Aorta (tissue), 5 donors: ENCODE results near the gene TMEM145. TPM values are rescaled to one million over a fixed set of nuclear protein-coding genes. Genes with fewer than 3 reads are reported as not detected.

ENCODE experiments used
- ATAC-seq: fragments of 200-7000 bp; cut with Tn5 transposase; one replicate; pipeline ENCODE4 v1.9.1; 2022; ENCODE audit warnings: moderate library complexity; ENCODE audit not compliant: low FRiP score
- DNase-seq, 2 donors: peaks; one replicate each; pipeline ENCODE4 v3.0.0-alpha.2; 2020
- H3K27ac ChIP-seq, 2 donors: one replicate each; pipeline ENCODE4 v1.5.1; 2013; ENCODE audit warnings: low read length in 2 of 2, mild to moderate bottlenecking in 2 of 2, moderate library complexity in 2 of 2, control low read depth in 1 of 2, inconsistent platforms in 1 of 2, low read depth in 1 of 2
- H3K27me3 ChIP-seq, 2 donors: one replicate each; pipeline ENCODE4 v1.6.1; 2013; ENCODE audit warnings: control low read depth in 1 of 2, low read length in 1 of 2, mild to moderate bottlenecking in 1 of 2, moderate library complexity in 1 of 2; ENCODE audit not compliant: insufficient read depth in 2 of 2, control insufficient read depth in 1 of 2
- H3K36me3 ChIP-seq, 2 donors: one replicate each; pipeline ENCODE4 v1.6.1; 2013; ENCODE audit warnings: control low read depth in 1 of 2, low read length in 1 of 2, mild to moderate bottlenecking in 1 of 2; ENCODE audit not compliant: insufficient read depth in 2 of 2, control insufficient read depth in 1 of 2
- H3K4me1 ChIP-seq, 2 donors: one replicate each; pipeline ENCODE4 v1.6.1; 2013; ENCODE audit warnings: low read length in 2 of 2, control low read depth in 1 of 2, mild to moderate bottlenecking in 1 of 2, moderate library complexity in 1 of 2; ENCODE audit not compliant: insufficient read depth in 2 of 2, control insufficient read depth in 1 of 2
- H3K4me3 ChIP-seq, 2 donors: one replicate each; pipeline ENCODE4 v1.5.1; 2013; ENCODE audit warnings: low read length in 2 of 2, control low read depth in 1 of 2, mild to moderate bottlenecking in 1 of 2
- H3K9me3 ChIP-seq: one replicate; pipeline ENCODE4 v1.6.1; 2013; ENCODE audit warnings: mild to moderate bottlenecking, low read length; ENCODE audit not compliant: control insufficient read depth
- WGBS, 2 donors: extraction: QIAGEN DNeasy Blood & Tissue Kit; methylation state at CpG; one replicate each; pipeline ENCODE4 v1.1.7; 2013; 5-methylcytosine and 5-hydroxymethylcytosine counted together
- intact Hi-C, 2 donors: fragments of 100-400 bp; cut with DNase I; formaldehyde crosslinking; loops; one replicate each; pipeline versions ENCODE4 v1.14.2 to v1.15.0; 2022
- polyA plus RNA-seq, 2 donors: library from polyadenylated mRNA; stranded (reverse); fragments of 200-250 nt; gene quantifications; one replicate each; pipeline ENCODE4 v1.2.3, GENCODE V29; 2013
- total RNA-seq, 2 donors: library from RNA; stranded (reverse); fragmentation: NEBNext Ultra II Directional; extraction: Animal tissue kit (Norgen Biotek cat#: 25700); gene quantifications; one replicate each; pipeline ENCODE4 v1.2.1, GENCODE V29; 2021
- donor health status: healthy with polysubstance abuse.
- donor health status: Bipolar disorder and iron deficiency.
- donor health status: DM: no; HTN: no; CAD: no.
- donor health status: DM: no; HTN: no; CAD: no.
- donor health status: DM: yes; HTN: yes; CAD: no.

TMEM145 gene
- total and polyA plus RNA-seq, 4 donors: not detected

DNA sequence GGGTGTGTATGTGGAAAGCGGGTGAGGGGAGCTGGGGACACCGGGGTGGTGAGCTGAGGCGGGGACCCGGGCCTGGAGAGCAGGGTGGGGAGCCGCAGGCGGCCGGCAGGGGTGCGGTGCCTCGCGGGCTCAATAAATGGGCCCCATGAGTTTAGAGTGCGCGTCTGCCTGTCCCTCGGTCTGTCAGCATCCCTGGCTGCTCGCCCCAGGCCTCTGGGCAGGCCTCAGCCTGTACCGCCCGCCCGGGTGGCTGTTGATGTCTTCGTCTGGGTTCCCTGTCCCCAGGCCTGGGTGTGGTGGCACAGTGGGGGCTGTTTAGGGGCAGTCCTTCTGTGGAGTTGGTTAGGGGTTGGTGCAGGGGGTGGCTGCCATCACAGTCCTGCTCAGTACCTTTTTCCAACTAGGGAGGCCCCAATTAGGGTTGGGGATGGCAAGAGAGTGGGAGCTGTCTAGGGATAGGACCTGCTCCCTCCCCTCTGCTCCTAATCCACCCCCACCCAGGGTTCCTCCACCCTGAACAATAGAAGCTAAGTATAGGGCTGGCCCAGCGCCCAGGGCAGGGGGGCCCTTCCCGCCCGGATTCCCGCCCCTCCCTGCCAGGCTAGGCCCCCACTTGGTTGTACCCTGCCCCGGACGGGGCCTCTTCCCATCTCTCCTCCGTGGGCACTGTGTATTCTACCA lies 31.8 kb upstream of the TMEM145 start:
- Histone ChIP-seq H3K36me3 (no peaks in the 10 kb centered on the region), H3K27me3 (no peaks in the 10 kb centered on the region), H3K27ac (peak overlapping the region; percentile 49 to 76), H3K4me1 (peaks cover 0 to 3% of the 10 kb centered on the region in 2 donors), H3K4me3 (no peak overlapping the region), H3K9me3 (no peaks in the 10 kb centered on the region)
- 2% methylated on average over 20 to 25 of the region's 25 CpGs for WGBS, 2 donors
- intact Hi-C loops: no loop called here
- DNase-seq (peak; percentile 82 to 90), ATAC-seq (peak; percentile 30)

DNA sequence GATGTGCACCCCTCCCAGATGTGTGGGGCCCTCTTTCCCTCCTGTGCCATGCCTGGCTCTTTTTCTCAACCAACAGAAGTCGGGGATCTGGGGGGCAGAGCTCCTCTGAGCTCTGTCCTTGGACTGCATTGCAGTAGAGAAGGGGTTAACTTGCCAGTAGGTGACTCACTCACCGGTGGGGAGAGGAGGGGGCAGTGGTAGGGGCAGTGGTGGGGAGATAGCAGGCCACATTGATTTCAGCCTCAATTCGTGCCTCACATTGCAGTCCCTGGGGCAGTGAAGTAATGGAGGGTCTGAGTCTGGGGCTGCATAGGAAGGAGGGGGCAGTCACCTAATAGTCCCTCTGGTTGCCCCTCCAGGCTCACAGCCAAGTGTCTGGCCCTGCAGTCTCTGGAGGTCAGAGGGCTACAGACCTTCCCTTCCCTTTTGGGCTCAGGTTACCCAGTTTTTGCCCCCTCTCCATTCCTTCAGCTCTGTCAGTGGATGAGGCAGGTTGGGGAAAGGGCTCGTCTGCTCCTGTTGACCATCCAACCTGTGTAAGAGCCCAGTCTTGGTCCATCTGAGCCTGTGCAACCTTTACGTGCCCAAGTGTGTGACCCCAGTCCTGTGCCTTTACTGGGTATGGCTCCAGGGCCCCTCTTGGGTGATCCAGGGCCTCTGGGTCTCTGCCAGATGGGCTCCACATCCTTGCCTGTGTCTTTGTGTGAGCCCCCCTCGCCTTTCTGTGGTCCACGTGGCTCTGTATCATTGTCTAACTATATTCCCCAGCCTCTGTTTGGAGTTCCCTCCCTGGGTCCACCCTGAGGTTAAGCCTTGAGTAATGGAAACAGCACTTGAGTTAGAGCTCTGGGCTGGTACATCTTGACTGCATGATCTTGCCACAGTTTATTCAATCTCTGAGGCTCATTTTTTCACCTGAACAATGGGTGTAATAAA lies 31.0 kb upstream of the TMEM145 start:
- no peak for ATAC-seq
- H3K36me3 ChIP-seq: no peaks in the 10 kb centered on the region
- intact Hi-C loops: loop anchor here in 1 of 2 donors (2.0 kb wide), 1 partner anchor 27 kb away; the partner anchor contains the start of gene ERF
- H3K4me3 ChIP-seq: no peak overlapping the region
- DNase-seq: no peak
- no peaks in the 10 kb centered on the region for H3K9me3 ChIP-seq
- no peaks in the 10 kb centered on the region for H3K27me3 ChIP-seq
- H3K27ac ChIP-seq: peak overlapping the region; percentile 14 to 76
- 21% methylated on average over 7 of the region's 7 CpGs for WGBS, 2 donors
- peaks cover 0 to 3% of the 10 kb centered on the region in 2 donors for H3K4me1 ChIP-seq

DNA sequence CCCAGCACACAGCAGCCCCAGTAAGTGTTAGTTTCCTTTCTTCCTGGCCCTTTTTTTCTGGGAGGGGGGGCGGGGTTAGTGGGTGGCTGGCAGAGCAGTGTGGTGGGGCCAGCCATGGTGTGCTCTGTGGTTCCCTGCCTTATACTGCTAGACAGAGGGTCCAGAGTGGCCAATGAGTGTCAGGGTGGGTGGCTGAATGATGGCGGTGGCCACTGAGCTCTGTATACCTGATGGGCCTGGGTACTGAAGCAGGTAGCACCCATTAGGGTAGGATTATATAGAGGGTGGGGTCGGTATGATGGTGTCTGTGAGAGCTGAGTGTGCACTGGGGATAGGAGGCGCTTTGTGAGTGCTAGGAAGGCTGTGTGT lies 30.3 kb upstream of the TMEM145 start:
- intact Hi-C loops: loop anchor here in 1 of 2 donors (2.0 kb wide), 1 partner anchor 28 kb away; the partner anchor contains the start of gene ERF
- Histone ChIP-seq H3K9me3 (no peaks in the 10 kb centered on the region), H3K4me3 (no peak overlapping the region), H3K27ac (peak overlapping the region in 1 of 2 donors; percentile 68), H3K4me1 (peaks cover 0 to 3% of the 10 kb centered on the region in 2 donors), H3K36me3 (peaks cover 0 to 2% of the 10 kb centered on the region in 2 donors), H3K27me3 (no peaks in the 10 kb centered on the region)
- 35 to 43% methylated on average over 4 of the region's 4 CpGs for WGBS, 2 donors
- no peak for ATAC-seq
- DNase-seq: no peak

DNA sequence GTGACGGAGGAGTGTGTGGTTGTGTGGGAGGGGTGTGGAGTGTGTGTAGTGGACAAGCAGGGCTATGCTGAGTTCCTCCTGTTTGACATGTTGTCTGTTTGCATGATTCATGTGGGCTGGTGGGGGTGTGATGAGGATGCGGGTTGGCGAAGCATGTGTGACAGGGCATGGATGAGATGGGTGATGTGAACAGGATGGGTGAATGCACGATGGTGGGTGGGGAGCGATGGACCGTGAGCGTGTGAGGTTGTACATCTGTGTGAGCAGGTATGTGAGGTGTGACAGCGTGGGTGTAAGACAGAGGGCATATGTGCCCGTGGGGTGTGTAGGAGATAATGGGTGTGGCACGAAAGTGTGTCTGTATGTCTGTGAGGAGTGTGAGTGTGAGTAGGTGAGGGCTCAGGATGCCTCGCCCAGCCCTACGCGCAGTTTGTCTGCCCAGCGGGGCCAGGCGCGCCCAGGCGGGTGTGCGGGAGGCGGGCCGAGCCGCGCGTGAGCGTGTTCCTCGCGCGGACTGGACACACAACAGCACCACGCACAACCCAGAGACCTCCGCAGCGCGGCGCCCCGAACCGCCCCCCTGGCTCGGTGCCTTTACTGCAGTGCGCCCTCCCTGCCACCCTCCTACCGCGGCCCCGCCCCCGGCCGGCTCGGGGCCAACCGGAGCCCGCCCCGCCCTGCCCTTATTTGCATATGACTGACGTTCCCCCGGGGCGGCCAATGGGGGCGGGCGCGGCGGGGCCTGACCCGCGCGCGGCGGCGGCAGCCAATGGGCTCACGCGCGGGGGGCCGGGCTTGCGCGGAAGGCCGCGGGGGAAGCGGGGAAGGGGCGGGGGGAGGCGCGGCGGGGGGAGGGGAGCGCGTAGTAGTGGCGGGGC lies 29.7 kb upstream of the TMEM145 start:
- Histone ChIP-seq H3K4me1 (peaks cover 0 to 3% of the 10 kb centered on the region in 2 donors), H3K27me3 (no peaks in the 10 kb centered on the region), H3K4me3 (peak overlapping the region; percentile 34 to 72), H3K36me3 (peaks cover 0 to 3% of the 10 kb centered on the region in 2 donors), H3K9me3 (no peaks in the 10 kb centered on the region), H3K27ac (peak overlapping the region; percentile 28 to 68)
- ATAC-seq: peak; percentile 74
- intact Hi-C loops: loop anchor here in 1 of 2 donors (2.0 kb wide), 1 partner anchor 29 kb away; the partner anchor contains the start of gene ERF
- WGBS, 2 donors: 2 to 3% methylated on average over 35 to 73 of the region's 74 CpGs
- DNase-seq: peak; percentile 97 to 98

DNA sequence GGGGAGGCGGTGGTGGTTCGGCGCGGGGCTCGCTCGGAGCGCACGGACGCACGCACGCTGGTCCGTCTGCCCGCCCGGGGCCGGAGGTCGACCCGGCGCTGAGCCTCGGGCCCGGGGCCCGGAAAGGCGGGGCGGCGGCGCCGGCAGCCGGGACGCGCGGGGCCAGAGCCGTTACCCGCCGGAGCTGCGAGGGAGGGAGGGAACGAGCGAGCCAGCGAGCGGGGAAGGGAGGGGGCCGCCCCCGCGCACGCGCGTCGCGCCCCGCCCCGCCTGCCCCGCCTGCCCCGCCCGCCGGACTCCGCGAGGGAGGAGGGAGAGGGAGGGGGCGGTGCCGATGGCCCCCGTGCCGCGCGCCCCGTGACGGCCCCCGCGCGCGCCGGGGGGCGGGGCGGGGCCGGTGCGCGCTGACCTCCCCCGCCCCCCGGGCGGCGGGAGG lies 29.0 kb upstream of the TMEM145 start:
- peak overlapping the region; percentile 24 to 72 for H3K4me3 ChIP-seq
- H3K27me3 ChIP-seq: no peaks in the 10 kb centered on the region
- WGBS, 2 donors: 1% methylated on average over 26 to 76 of the region's 76 CpGs
- DNase-seq (peak; percentile 90 to 92), ATAC-seq (no peak)
- H3K4me1 ChIP-seq: peaks cover 0 to 3% of the 10 kb centered on the region in 2 donors
- H3K9me3 ChIP-seq: no peaks in the 10 kb centered on the region
- intact Hi-C loops: no loop called here
- H3K27ac ChIP-seq: peak overlapping the region; percentile 28 to 46
- H3K36me3 ChIP-seq: peaks cover 0 to 3% of the 10 kb centered on the region in 2 donors

DNA sequence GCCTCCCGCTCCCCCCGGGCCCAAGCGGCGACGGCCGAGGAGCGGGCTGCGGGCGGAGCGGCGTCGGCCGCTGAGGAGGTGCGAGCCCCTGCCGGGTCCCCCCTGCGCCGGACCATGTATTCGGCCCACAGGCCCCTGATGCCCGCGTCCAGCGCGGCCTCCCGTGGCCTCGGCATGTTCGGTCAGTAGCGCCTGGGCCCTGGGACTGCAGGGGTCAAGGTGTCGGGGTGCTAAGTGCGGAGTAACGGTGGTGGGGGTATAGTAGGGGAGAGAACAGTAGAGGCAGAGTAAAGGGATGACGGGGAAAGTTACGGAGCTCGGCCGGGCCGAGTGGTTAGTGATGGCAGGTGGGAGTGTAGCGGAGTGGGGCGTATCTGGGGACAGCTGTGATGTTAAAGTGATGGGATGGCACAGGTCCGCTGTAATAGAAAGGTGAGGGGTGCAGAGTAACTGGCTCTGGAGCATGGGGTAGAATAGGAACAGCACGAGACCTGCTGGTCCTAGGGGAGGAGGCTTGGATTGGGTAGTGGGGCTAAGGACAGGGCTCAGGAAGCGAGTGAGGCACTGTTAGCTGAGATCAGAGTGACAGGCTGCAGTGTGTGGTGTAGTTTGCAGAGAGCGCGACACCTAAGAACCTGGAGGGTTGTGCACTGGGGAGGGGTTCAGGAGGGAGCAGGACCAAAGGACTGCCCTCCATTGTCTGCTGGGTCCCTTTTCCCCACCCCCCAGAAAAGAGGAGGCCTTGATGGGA lies 28.3 kb upstream of the TMEM145 start:
- Histone ChIP-seq H3K4me1 (peaks cover 0 to 3% of the 10 kb centered on the region in 2 donors), H3K36me3 (peaks cover 0 to 4% of the 10 kb centered on the region in 2 donors)
- WGBS, 2 donors: 2 to 3% methylated on average over 25 to 41 of the region's 41 CpGs

DNA sequence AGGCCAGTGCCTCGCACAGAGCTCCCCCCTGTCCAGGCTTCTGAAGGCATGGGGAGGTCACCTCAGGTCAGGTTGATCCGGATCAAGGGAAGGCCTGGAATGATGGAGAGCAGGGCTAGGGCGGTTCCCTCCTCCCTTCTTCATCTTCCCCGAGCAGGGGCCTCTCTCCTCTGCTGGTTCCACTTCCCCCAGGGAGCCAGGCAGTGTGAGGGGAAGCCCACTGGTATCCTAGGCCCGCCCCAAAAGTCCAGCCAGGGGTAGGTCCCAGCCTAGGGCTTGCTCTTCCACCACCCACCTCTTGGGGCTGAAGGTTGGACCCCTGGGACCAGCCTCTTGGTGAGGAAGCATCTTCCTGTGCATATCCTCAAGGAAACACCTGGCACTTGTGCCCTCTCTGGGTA lies 27.6 kb upstream of the TMEM145 start:
- DNase-seq (no peak), ATAC-seq (no peak)

More for the DNA sequence above, 28.3 kb upstream of the TMEM145 start:
- DNase-seq: peak in 1 of 2 donors; percentile 81
- no peaks in the 10 kb centered on the region for H3K27me3 ChIP-seq
- ATAC-seq: no peak
- H3K4me3 ChIP-seq: peak overlapping the region; percentile 24 to 45
- H3K27ac ChIP-seq: peak overlapping the region in 1 of 2 donors; percentile 3
- intact Hi-C loops: no loop called here
- H3K9me3 ChIP-seq: no peaks in the 10 kb centered on the region

More for the DNA sequence above, 27.6 kb upstream of the TMEM145 start:
- Histone ChIP-seq H3K4me3 (no peak overlapping the region), H3K27ac (no peak overlapping the region), H3K4me1 (peaks cover 0 to 3% of the 10 kb centered on the region in 2 donors), H3K27me3 (no peaks in the 10 kb centered on the region), H3K9me3 (no peaks in the 10 kb centered on the region), H3K36me3 (peaks cover 0 to 8% of the 10 kb centered on the region in 2 donors)
- intact Hi-C loops: no loop called here
- 19 to 21% methylated on average over 5 of the region's 5 CpGs for WGBS, 2 donors
